ENCODE results near the gene AREG. TPM values are rescaled to one million over a fixed set of nuclear protein-coding genes. Genes with fewer than 3 reads are reported as not detected.
A peak's percentile ranks its signal among the peaks of the same experiment; 100 is the strongest.

AREG gene
- total RNA-seq, 1 donor from 2014 or later, result 1.4 TPM

GRCh38 chr4:74426101-74426500 is 18.8 kb upstream of the AREG start:
- intact Hi-C loops (cut with DNase I), result no loop called here

GRCh38 chr4:74428276-74428675 is 16.7 kb upstream of the AREG start:
- intact Hi-C loops (cut with DNase I), result no loop called here
- ATAC-seq (no peak), DNase-seq (ENCODE audit: missing footprints) (no peak)

More at GRCh38 chr4:74426101-74426500, 18.8 kb upstream of the AREG start:
- no peak for ATAC-seq
- no peak for DNase-seq (ENCODE audit: missing footprints)

GRCh38 chr4:74431113-74431826 is 13.7 kb upstream of the AREG start:
- DNase-seq (ENCODE audit: missing footprints) (no peak), ATAC-seq (peak; percentile 76)
- intact Hi-C loops (cut with DNase I), result no loop called here

- intact Hi-C loops (cut with DNase I), result no loop called here
- no peak for ATAC-seq
Measured at GRCh38 chr4:74433043-74433442, 11.9 kb upstream of the AREG start.

GRCh38 chr4:74433541-74434172 is 11.3 kb upstream of the AREG start:
- DNase-seq (ENCODE audit: missing footprints) (no peak), ATAC-seq (no peak)
- intact Hi-C loops (cut with DNase I), result no loop called here

More at GRCh38 chr4:74433043-74433442, 11.9 kb upstream of the AREG start:
- DNase-seq (ENCODE audit: missing footprints), result no peak

GRCh38 chr4:74435296-74435695 is 9.6 kb upstream of the AREG start:
- DNase-seq (ENCODE audit: missing footprints) (no peak), ATAC-seq (no peak)
- intact Hi-C loops (cut with DNase I), result no loop called here

- DNase-seq (ENCODE audit: missing footprints) (no peak), ATAC-seq (no peak)
- intact Hi-C loops (cut with DNase I), result no loop called here
Measured at GRCh38 chr4:74437866-74438265, 7.1 kb upstream of the AREG start.

GRCh38 chr4:74438661-74439060 is 6.3 kb upstream of the AREG start:
- intact Hi-C loops (cut with DNase I), result no loop called here
- ATAC-seq, result no peak
- no peak for DNase-seq (ENCODE audit: missing footprints)

GRCh38 chr4:74439952-74440351 is 5.0 kb upstream of the AREG start:
- ATAC-seq, result no peak
- intact Hi-C loops (cut with DNase I), result no loop called here

GRCh38 chr4:74440356-74440755 is 4.6 kb upstream of the AREG start:
- ATAC-seq, result no peak
- intact Hi-C loops (cut with DNase I), result no loop called here

More at GRCh38 chr4:74439952-74440351, 5.0 kb upstream of the AREG start:
- no peak for DNase-seq (ENCODE audit: missing footprints)

GRCh38 chr4:74441744-74442143 is 3.2 kb upstream of the AREG start:
- DNase-seq (ENCODE audit: missing footprints) (no peak), ATAC-seq (no peak)
- intact Hi-C loops (cut with DNase I), result no loop called here

More at GRCh38 chr4:74440356-74440755, 4.6 kb upstream of the AREG start:
- no peak for DNase-seq (ENCODE audit: missing footprints)

- ATAC-seq (no peak), DNase-seq (ENCODE audit: missing footprints) (no peak)
- intact Hi-C loops (cut with DNase I), result no loop called here
Measured at GRCh38 chr4:74446193-74446868, 1.4 kb downstream of the AREG start.

GRCh38 chr4:74446896-74447295 is 2.0 kb downstream of the AREG start:
- no peak for ATAC-seq
- intact Hi-C loops (cut with DNase I), result no loop called here
- no peak for DNase-seq (ENCODE audit: missing footprints)

GRCh38 chr4:74447636-74448233 is 2.8 kb downstream of the AREG start:
- intact Hi-C loops (cut with DNase I), result no loop called here
- no peak for ATAC-seq
- no peak for DNase-seq (ENCODE audit: missing footprints)

GRCh38 chr4:74449571-74450297 is 4.8 kb downstream of the AREG start:
- intact Hi-C loops (cut with DNase I), result no loop called here
- DNase-seq (ENCODE audit: missing footprints), result no peak
- no peak for ATAC-seq

GRCh38 chr4:74450298-74450683 is 5.4 kb downstream of the AREG start:
- DNase-seq (ENCODE audit: missing footprints), result no peak
- no peak for ATAC-seq
- intact Hi-C loops (cut with DNase I), result no loop called here

- intact Hi-C loops (cut with DNase I), result no loop called here
- ATAC-seq, result no peak
- DNase-seq (ENCODE audit: missing footprints), result no peak
Measured at GRCh38 chr4:74451214-74451661, 6.3 kb downstream of the AREG start.

GRCh38 chr4:74453037-74453635 is 8.2 kb downstream of the AREG start:
- DNase-seq (ENCODE audit: missing footprints), result no peak
- intact Hi-C loops (cut with DNase I), result no loop called here
- ATAC-seq, result no peak

Measured in Right ventricle myocardium inferior (tissue), 1 donor.